GM10266 (cell line): ENCODE data around the gene ZNF772.

ENCODE experiments used
- DNase-seq: peaks from one replicate; pipeline ENCODE4 v3.0.0; 2012; ENCODE audit errors: extremely low spot score
- CTCF ChIP-seq: IDR thresholded peaks from 2 replicates; pipeline ENCODE4 v1.5.1; 2012; ENCODE audit warnings: mild to moderate bottlenecking, low read depth; ENCODE audit not compliant: control insufficient read depth, insufficient read depth; ENCODE audit errors: missing control alignments

ZNF772 gene

DNA sequence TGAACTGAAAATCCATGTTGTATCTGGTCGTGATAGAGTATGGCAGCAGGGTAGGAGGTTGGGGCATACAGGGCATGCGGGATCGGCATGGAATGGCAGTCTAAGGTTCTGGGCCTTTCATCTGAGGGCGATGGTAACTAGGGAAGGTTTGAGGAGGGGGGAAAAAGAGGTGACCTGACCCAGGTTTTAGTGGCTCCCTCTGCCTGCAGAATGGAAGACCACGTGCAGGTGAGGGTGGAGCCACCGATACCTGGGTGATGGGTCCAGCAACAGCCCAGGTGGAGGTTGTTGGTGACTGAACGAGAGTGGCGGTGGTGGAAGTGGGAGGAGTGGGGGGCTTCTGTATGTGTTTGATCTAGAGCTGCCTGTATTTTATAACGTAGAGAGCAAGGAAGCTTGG is 38.4 kb downstream of the ZNF772 start:
- no peak for TF ChIP-seq CTCF
- no peak for DNase-seq

DNA sequence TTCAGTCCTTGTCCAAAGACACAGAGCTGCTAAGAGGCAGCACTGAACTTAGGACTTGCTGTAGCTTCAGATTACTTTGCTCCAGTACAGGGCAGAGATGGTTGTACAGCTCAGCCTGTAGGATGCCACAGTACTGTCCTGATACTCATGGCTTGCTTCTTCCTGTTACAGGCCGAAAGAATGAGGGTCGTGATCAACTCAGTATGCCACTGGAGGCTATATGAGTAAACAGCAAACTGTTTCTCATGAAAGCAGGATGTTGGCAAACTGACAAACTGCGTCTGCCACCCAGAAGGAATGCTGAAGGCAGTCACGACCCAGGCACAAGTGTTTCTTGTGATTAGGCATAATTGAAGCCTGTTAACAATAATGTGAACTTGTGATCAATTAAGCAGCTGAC is 39.4 kb downstream of the ZNF772 start:
- DNase-seq: no peak
- no peak for TF ChIP-seq CTCF

- DNase-seq: no peak
- no peak for TF ChIP-seq CTCF
Measured at GRCh38 chr19:57436417-57436816, 40.9 kb downstream of the ZNF772 start.

- DNase-seq: peak; percentile 94
- TF ChIP-seq CTCF: no peak
Measured at GRCh38 chr19:57435062-57435978, 42.0 kb downstream of the ZNF772 start, which contains the start of gene ZNF749. Gene ZNF749, plus strand, starts transcription at chr19:57435325. Its CDS starts 254 bp downstream, at chr19:57435579.

DNA sequence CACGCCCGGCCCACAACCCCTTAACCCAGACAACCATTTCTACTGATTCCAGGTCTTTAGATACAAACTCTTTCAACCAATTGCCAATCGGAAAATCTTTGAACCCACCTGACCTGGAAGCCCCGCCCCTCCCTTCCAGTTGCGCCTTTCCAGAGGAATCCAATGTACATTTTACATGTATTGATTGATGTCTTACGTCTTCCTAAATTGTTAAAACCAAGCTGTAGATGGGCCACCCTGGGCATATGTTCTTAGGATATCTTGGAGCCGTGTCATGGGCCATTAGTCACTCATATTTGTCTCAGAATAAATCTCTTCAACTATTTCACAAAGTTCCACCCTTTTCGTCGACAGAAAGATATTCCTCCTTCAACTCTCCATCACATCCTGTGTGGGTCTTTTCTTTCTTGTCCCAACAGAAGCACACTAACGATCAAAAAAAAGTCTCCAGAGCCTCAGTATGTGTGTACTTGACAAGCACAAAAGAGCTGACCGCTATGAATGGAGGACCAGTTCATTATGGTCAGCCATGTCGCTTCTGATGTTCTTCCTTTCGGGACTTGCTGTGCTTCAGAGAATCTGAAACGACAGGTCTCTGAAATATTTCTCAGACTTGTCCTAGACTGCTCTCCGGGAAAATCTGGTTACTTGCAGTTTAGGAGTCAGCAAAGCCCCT is 42.8 kb downstream of the ZNF772 start:
- peak; percentile 22 for DNase-seq

DNA sequence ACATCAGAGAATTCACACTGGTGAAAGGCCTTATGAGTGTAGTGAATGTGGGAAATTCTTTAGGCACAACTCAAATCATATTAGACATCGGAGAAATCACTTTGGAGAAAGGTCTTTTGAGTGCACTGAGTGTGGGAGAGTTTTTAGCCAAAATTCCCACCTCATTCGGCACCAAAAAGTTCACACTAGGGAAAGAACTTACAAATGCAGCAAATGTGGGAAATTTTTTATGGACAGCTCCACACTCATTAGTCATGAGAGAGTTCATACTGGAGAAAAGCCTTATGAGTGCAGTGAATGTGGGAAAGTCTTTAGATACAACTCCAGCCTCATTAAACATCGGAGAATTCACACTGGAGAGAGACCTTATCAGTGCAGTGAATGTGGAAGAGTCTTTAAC is 56.3 kb downstream of the ZNF772 start:
- no peak for DNase-seq

More for the DNA sequence above, 42.8 kb downstream of the ZNF772 start:
- no peak for TF ChIP-seq CTCF

More for the DNA sequence above, 56.3 kb downstream of the ZNF772 start:
- TF ChIP-seq CTCF: no peak
